Measurements from ENCODE around the gene HSPA5. TPM values are rescaled to one million over a fixed set of nuclear protein-coding genes. Genes with fewer than 3 reads are reported as not detected.

HSPA5 gene
- total and polyA plus RNA-seq, 10 of the 15 experiments (the other 5 are each of a cell fraction or from before 2014, with no cell fraction given): 39.8 to 517 (median 105) TPM

- TF ChIP-seq PRDM15 (CRISPR knock-in tag; IDR thresholded peaks at IDR 0.05) (no peak), TCF7 (IDR thresholded peaks at IDR 0.05; ENCODE audit: borderline replicate concordance) (no peak), USF1 (IDR thresholded peaks at IDR 0.05; ENCODE audit: borderline replicate concordance, extremely low read length, insufficient read depth, low read depth, low read length) (no peak), BHLHE40 (IDR thresholded peaks at IDR 0.05; ENCODE audit: borderline replicate concordance in 1 of 2, low read depth in 2 of 2, low read length in 1 of 2) (no peak; a peak in 1 of 4 replicates), ZBTB33 (IDR thresholded peaks at IDR 0.05) (no peak), ZBED1 (IDR thresholded peaks at IDR 0.05; ENCODE audit: borderline replicate concordance) (0 out of 2 replicates have a peak, but pooled peaks have one; percentile 30), CREB1 (IDR thresholded peaks at IDR 0.05; ENCODE audit: low read depth) (peak; percentile 97), SP1 (IDR thresholded peaks at IDR 0.05; ENCODE audit: low read depth, low read length) (peak; percentile 95), POLR2AphosphoS5 (IDR thresholded peaks at IDR 0.05; ENCODE audit: low read length) (peak; percentile 100), BCL3 (IDR thresholded peaks at IDR 0.05; ENCODE audit: borderline replicate concordance, insufficient read depth, low read depth, low read length, poor library complexity, severe bottlenecking) (no peak), ESRRA (IDR thresholded peaks at IDR 0.05; ENCODE audit: low read length) (no peak), MEF2B (IDR thresholded peaks at IDR 0.05; ENCODE audit: partially characterized antibody, poor library complexity, severe bottlenecking) (no peak), ATF2 (IDR thresholded peaks at IDR 0.05; ENCODE audit: low read length) (no peak), ZNF274 (IDR thresholded peaks at IDR 0.05; ENCODE audit: insufficient read depth, insufficient read length) (no peak), BACH1 (IDR thresholded peaks at IDR 0.05; ENCODE audit: borderline replicate concordance) (peak; percentile 75), CHD2 (IDR thresholded peaks at IDR 0.05; ENCODE audit: borderline replicate concordance, low read depth, low read length) (peak; percentile 94), MTA3 (IDR thresholded peaks at IDR 0.05; ENCODE audit: borderline replicate concordance, low read length) (no peak), KDM1A (IDR thresholded peaks at IDR 0.05; ENCODE audit: borderline replicate concordance) (no peak), RB1 (IDR thresholded peaks at IDR 0.05; ENCODE audit: borderline replicate concordance) (peak; percentile 51; the same call in 1 of the 2 replicates)
Observed at GRCh38 chr9:125241000-125241862, at the start of gene HSPA5 (continued).
